Measurements from ENCODE around the gene CASKIN2. TPM values are rescaled to one million over a fixed set of nuclear protein-coding genes. Genes with fewer than 3 reads are reported as not detected.

CASKIN2 gene
- total and polyA plus RNA-seq, 10 of the 15 experiments (the other 5 are each of a cell fraction or from before 2014, with no cell fraction given): 0.02 to 2.7 (median 0.44) TPM; not detected in 1

DNA sequence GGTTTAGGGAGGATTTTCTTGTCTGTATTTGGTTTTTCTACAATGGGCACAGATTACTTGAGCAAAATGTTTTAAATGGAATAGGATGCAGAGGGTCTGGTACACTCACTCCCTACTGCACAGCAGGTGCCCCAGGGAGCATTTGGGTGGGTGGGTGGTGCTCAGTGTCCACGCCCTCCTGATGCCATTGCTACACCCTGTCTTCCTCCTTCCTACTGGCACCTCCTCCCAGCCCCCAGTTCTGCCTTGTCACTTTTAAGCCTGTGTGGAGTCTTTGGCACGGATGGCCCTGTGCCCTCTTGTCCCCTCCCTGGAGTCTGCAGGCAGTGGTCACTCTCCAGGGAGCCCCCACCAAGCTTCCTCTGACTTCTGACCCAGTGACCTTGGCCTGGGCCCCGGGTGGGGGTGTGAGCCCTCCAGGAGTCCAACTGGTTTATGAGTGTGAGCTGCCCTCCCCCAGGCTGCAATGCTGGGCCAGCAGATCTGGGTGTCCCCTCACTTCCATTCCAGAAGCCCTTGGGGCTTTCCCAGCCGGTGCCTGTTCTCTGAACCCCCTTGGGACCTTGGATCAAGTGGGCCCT lies 25.7 kb upstream of the CASKIN2 start:
- 16% methylated on average over 4 of the region's 4 CpGs for WGBS (ENCODE audit: insufficient coverage, insufficient replicate concordance, low lambda C conversion rate, missing lambda C conversion rate)
- no peak overlapping the region for H3K4me2 ChIP-seq (ENCODE audit: control insufficient read depth, insufficient read depth)
- ChIA-PET SMC1A (ENCODE audit: uncharacterized antibody, unreplicated experiment) (no interaction called here), CTCF (no interaction called here), POLR2A (no interaction called here), RAD21 (ENCODE audit: unreplicated experiment) (no interaction called here)
- H3K4me3 ChIP-seq: no peak overlapping the region
- H3K36me3 ChIP-seq (ENCODE audit: control insufficient read depth in 2 of 2, insufficient read depth in 2 of 2, low read length in 1 of 2): no peaks in the 10 kb centered on the region
- no peaks in the 10 kb centered on the region for H3K4me1 ChIP-seq (ENCODE audit: control insufficient read depth, insufficient read depth, low read length)
- no peak for FAIRE-seq
- intact Hi-C loops (cut with micrococcal nuclease; ENCODE audit: unreplicated experiment): no loop called here
- no peaks in the 10 kb centered on the region for H3K27me3 ChIP-seq (replicated peaks in 1 of 2; ENCODE audit: control insufficient read depth in 2 of 2, insufficient read depth in 2 of 2, low read length in 1 of 2)
- no peak for DNase-seq (ENCODE audit: low read depth, low spot score)
- no peak overlapping the region for H3K9ac ChIP-seq (ENCODE audit: control insufficient read depth, insufficient read depth, low read length)
- H4K20me1 ChIP-seq (ENCODE audit: control insufficient read depth, insufficient read depth): no peaks in the 10 kb centered on the region
- TF ChIP-seq LARP7 (IDR thresholded peaks at IDR 0.05): no peak
- no peak for TF ChIP-seq RBBP5 (conservative IDR thresholded peaks at IDR 0.05)
- no peaks in the 10 kb centered on the region for H3K79me2 ChIP-seq (ENCODE audit: control insufficient read depth, insufficient read depth, low read length)
- no peak overlapping the region for H2AFZ ChIP-seq (ENCODE audit: control insufficient read depth, low read depth, low read length)
- no TSS peak for BruUV-seq (replicated peaks)
- no peaks in the 10 kb centered on the region for H3K9me3 ChIP-seq (replicated peaks; ENCODE audit: control insufficient read depth, insufficient read depth, low read length)
- no peak overlapping the region for H3K27ac ChIP-seq (ENCODE audit: control insufficient read depth, insufficient read depth)
- no peak for ATAC-seq
- in situ Hi-C loops (cut with MboI): no loop called here

DNA sequence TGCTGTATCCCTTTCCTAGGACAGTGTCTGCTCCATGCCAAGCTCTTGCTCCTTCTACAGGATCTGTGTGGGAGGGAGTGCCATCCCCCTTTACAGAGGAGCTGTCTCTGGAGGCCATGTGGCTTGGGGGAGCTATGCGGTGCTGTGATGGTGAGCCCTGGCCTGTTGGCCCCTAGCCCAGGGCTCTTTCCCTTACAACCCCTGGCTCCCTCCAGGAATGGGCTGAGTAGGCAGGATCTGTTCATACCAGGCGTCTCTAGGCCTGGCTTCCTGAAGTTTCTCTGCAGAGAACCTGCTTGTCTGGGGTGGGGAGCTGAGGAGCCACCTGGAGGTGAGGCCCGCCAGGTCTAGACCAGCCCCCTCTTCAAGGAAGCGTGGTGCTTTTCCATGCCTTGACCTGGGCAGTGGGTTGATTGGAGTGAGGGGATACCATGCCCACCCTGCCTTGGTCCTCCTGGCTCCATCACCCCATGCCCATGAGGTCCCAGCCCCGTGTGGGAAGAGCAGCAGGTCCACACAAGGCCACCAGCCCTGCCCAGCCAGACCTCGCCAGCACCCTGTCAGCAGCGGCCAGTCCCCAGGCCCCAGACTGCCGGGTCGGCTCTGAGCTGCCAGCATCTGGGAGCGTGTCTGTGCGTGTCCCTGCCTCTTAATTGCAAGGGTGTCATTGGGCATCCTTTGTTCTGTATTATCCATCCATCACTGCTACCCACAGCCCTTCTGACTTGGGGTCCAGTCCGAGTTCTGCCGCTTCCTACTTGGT lies 24.8 kb upstream of the CASKIN2 start:
- POLR2A ChIA-PET: interaction anchor here (0.7 to 2.0 kb wide), 2 partner anchors 22 to 401 kb away, joined by 5 read pairs; no protein-coding TSS in a partner anchor
- TF ChIP-seq MTA3 (IDR thresholded peaks at IDR 0.05; ENCODE audit: borderline replicate concordance, low read length) (no peak), PAX8 (IDR thresholded peaks at IDR 0.05) (no peak), PAX5 (IDR thresholded peaks at IDR 0.05; ENCODE audit: borderline replicate concordance, low read depth, low read length) (no peak), NFYA (IDR thresholded peaks at IDR 0.05; ENCODE audit: borderline replicate concordance, low read depth, low read length) (no peak), RCOR1 (conservative IDR thresholded peaks at IDR 0.05; ENCODE audit: low read depth, low read length) (no peak), PBX3 (IDR thresholded peaks at IDR 0.05; ENCODE audit: insufficient replicate concordance, low read depth, low read length) (no peak), FOXM1 (IDR thresholded peaks at IDR 0.05; ENCODE audit: low read depth, low read length) (no peak), TCF7 (IDR thresholded peaks at IDR 0.05; ENCODE audit: borderline replicate concordance) (no peak), RB1 (IDR thresholded peaks at IDR 0.05; ENCODE audit: borderline replicate concordance) (no peak)
- TF ChIP-seq, protein P1, sequence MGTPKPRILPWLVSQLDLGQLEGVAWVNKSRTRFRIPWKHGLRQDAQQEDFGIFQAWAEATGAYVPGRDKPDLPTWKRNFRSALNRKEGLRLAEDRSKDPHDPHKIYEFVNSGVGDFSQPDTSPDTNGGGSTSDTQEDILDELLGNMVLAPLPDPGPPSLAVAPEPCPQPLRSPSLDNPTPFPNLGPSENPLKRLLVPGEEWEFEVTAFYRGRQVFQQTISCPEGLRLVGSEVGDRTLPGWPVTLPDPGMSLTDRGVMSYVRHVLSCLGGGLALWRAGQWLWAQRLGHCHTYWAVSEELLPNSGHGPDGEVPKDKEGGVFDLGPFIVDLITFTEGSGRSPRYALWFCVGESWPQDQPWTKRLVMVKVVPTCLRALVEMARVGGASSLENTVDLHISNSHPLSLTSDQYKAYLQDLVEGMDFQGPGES (IDR thresholded peaks at IDR 0.05): no peak

More for the DNA sequence above, 24.8 kb upstream of the CASKIN2 start:
- FAIRE-seq (no peak), DNase-seq (ENCODE audit: low read depth, low spot score) (no peak), ATAC-seq (no peak)
- ChIA-PET RAD21 (ENCODE audit: unreplicated experiment) (interaction anchor here (0.5 to 0.7 kb wide), 2 partner anchors 23 to 429 kb away, joined by 3 read pairs; no protein-coding TSS in a partner anchor), CTCF (interaction anchor here (0.6 kb wide), 1 partner anchor 23 kb away, joined by 3 read pairs; no protein-coding TSS in a partner anchor), SMC1A (ENCODE audit: uncharacterized antibody, unreplicated experiment) (no interaction called here)
- H3K27ac ChIP-seq (ENCODE audit: control insufficient read depth, insufficient read depth): no peak overlapping the region
- no peak overlapping the region for H3K9ac ChIP-seq (ENCODE audit: control insufficient read depth, insufficient read depth, low read length)
- in situ Hi-C loops (cut with MboI): no loop called here
- no peaks in the 10 kb centered on the region for H3K79me2 ChIP-seq (ENCODE audit: control insufficient read depth, insufficient read depth, low read length)
- H2AFZ ChIP-seq (ENCODE audit: control insufficient read depth, low read depth, low read length): no peak overlapping the region
- no TSS peak for BruUV-seq (replicated peaks)
- 58% methylated on average over 13 of the region's 13 CpGs for WGBS (ENCODE audit: insufficient coverage, insufficient replicate concordance, low lambda C conversion rate, missing lambda C conversion rate)
- H3K4me2 ChIP-seq (ENCODE audit: control insufficient read depth, insufficient read depth): no peak overlapping the region
- H3K27me3 ChIP-seq (replicated peaks in 1 of 2; ENCODE audit: control insufficient read depth in 2 of 2, insufficient read depth in 2 of 2, low read length in 1 of 2): no peaks in the 10 kb centered on the region
- H3K36me3 ChIP-seq (ENCODE audit: control insufficient read depth in 2 of 2, insufficient read depth in 2 of 2, low read length in 1 of 2): no peaks in the 10 kb centered on the region
- no peak overlapping the region for H3K4me3 ChIP-seq
- H3K9me3 ChIP-seq (replicated peaks; ENCODE audit: control insufficient read depth, insufficient read depth, low read length): no peaks in the 10 kb centered on the region
- peaks cover 5% of the 10 kb centered on the region for H3K4me1 ChIP-seq (ENCODE audit: control insufficient read depth, insufficient read depth, low read length)
- intact Hi-C loops (cut with micrococcal nuclease; ENCODE audit: unreplicated experiment): no loop called here
- no peaks in the 10 kb centered on the region for H4K20me1 ChIP-seq (ENCODE audit: control insufficient read depth, insufficient read depth)

Measured in GM12878 (cell line).